Common myeloid progenitor, CD34-positive (primary cell): ENCODE data around the gene SPARCL1. TPM values are rescaled to one million over a fixed set of nuclear protein-coding genes. Genes with fewer than 3 reads are reported as not detected.
"Not testable (repeated sequence)": the region's sequence is repeated elsewhere in the genome, so short reads cannot be mapped to it uniquely, and the experiment has no call there.

Source experiments
- CTCF ChIA-PET: fragments of 350-600 bp; sonication (Branson Sonifier 250); formaldehyde crosslinking; loops from one replicate; lab custom pipeline; 2021; ENCODE audit warnings: antibody characterized with exemption; lab: Charles Lee
- POLR2A ChIA-PET: fragments of 350-600 bp; sonication (Branson Sonifier 250); formaldehyde crosslinking; loops from one replicate; lab custom pipeline; 2021; ENCODE audit warnings: antibody characterized with exemption; lab: Charles Lee
- DNase-seq, 3 donors: peaks; one replicate each; pipeline versions ENCODE4 v3.0.0 to v3.0.0-alpha.2; 2013
- H3K27ac ChIP-seq, 2 experiments: 1 replicate in 1 of 2; 2 replicates in 1 of 2; pipeline ENCODE4 v1.7.0; 2013; ENCODE audit warnings: inconsistent platforms in 2 of 2, low read length in 2 of 2, mild to moderate bottlenecking in 2 of 2, low read depth in 1 of 2, moderate library complexity in 1 of 2; ENCODE audit not compliant: severe bottlenecking in 2 of 2, insufficient read depth in 1 of 2, poor library complexity in 1 of 2
- H3K27me3 ChIP-seq, 5 experiments: replicated peaks in 2 of 5; 1 replicate in 3 of 5; 2 replicates in 2 of 5; pipeline versions ENCODE4 v1.6.1 to v1.7.0; 2013; ENCODE audit warnings: low read length in 4 of 5, mild to moderate bottlenecking in 2 of 5, moderate library complexity in 2 of 5, inconsistent platforms in 1 of 5; ENCODE audit not compliant: insufficient read depth in 5 of 5, control insufficient read depth in 4 of 5
- H3K36me3 ChIP-seq, 4 experiments: 1 replicate in 2 of 4; 2 replicates in 2 of 4; pipeline versions ENCODE4 v1.6.1 to v1.7.0; 2013; ENCODE audit warnings: low read length in 3 of 4, control low read depth in 1 of 4, mild to moderate bottlenecking in 1 of 4; ENCODE audit not compliant: control insufficient read depth in 4 of 4, insufficient read depth in 4 of 4
- H3K4me1 ChIP-seq, 4 experiments: 1 replicate in 3 of 4; 2 replicates in 1 of 4; pipeline versions ENCODE4 v1.6.1 to v1.7.1; 2013; ENCODE audit warnings: low read length in 3 of 4, mild to moderate bottlenecking in 3 of 4, control low read depth in 1 of 4, inconsistent platforms in 1 of 4, moderate library complexity in 1 of 4; ENCODE audit not compliant: control insufficient read depth in 4 of 4, insufficient read depth in 4 of 4; ENCODE audit errors: control extremely low read depth in 1 of 4
- H3K4me3 ChIP-seq, 7 experiments: 1 replicate in 4 of 7; 2 replicates in 3 of 7; pipeline versions ENCODE4 v1.5.1 to v1.7.0; 2013; ENCODE audit warnings: mild to moderate bottlenecking in 7 of 7, low read length in 6 of 7, moderate library complexity in 6 of 7, inconsistent platforms in 2 of 7, low read depth in 2 of 7, control low read depth in 1 of 7; ENCODE audit not compliant: insufficient read depth in 4 of 7, control insufficient read depth in 1 of 7; ENCODE audit errors: extremely low read depth in 1 of 7
- H3K9me3 ChIP-seq, 5 experiments: 1 replicate in 4 of 5; 2 replicates in 1 of 5; pipeline versions ENCODE4 v1.6.1 to v1.7.1; 2013; ENCODE audit warnings: low read length in 4 of 5, mild to moderate bottlenecking in 2 of 5, inconsistent platforms in 1 of 5, low read depth in 1 of 5, moderate library complexity in 1 of 5; ENCODE audit not compliant: control insufficient read depth in 4 of 5, insufficient read depth in 2 of 5; ENCODE audit errors: control extremely low read depth in 1 of 5
- WGBS: methylation state at CpG from one replicate; pipeline ENCODE4 v1.1.5; 2013; ENCODE audit not compliant: insufficient coverage; 5-methylcytosine and 5-hydroxymethylcytosine counted together
- polyA plus RNA-seq: library from polyadenylated mRNA; unstranded; fragments of 120-200 nt; gene quantifications from one replicate; pipeline ENCODE4 v1.2.1, GENCODE V29; 2013

The SPARCL1 gene
- polyA plus RNA-seq = not detected

- no peaks in the 10 kb centered on the region for H3K4me1 ChIP-seq
- ChIA-PET POLR2A (no interaction called here), CTCF (interaction anchor here (1.1 to 1.3 kb wide), 3 partner anchors 13 to 18 kb away, joined by 3 to 5 read pairs (median 3); no protein-coding TSS in a partner anchor)
- H3K27ac ChIP-seq = no peak within 1 kb of the TSS
- H3K4me3 ChIP-seq = no peak within 1 kb of the TSS
- H3K9me3 ChIP-seq = peaks cover 0 to 15% (median 0%) of the 10 kb centered on the region in 5 experiments
- 89% methylated on average over 4 of the region's 4 CpGs for WGBS
- DNase-seq = no peak
- no peaks in the 10 kb centered on the region for H3K27me3 ChIP-seq
- no peaks in the 10 kb centered on the region for H3K36me3 ChIP-seq
Measured at GRCh38 chr4:87529187-87529586, at the start of gene SPARCL1. Gene SPARCL1 (minus strand): TSS chr4:87529376. CDS start chr4:87499574, 29,802 bp downstream.

GRCh38 chr4:87575983-87576382 lies 46.8 kb upstream of the SPARCL1 start:
- ChIA-PET POLR2A (no interaction called here), CTCF (no interaction called here)
- Histone ChIP-seq H3K4me3 (no peak overlapping the region), H3K9me3 (no peaks in the 10 kb centered on the region), H3K27me3 (peaks cover 0 to 2% (median 0%) of the 10 kb centered on the region in 5 experiments), H3K36me3 (no peaks in the 10 kb centered on the region), H3K4me1 (peaks cover 0 to 2% (median 0%) of the 10 kb centered on the region in 4 experiments), H3K27ac (no peak overlapping the region)
- no peak for DNase-seq

- H3K27ac ChIP-seq = no peak overlapping the region
- H3K4me1 ChIP-seq = peaks cover 0 to 7% (median 0%) of the 10 kb centered on the region in 4 experiments
- no peak for DNase-seq
- H3K9me3 ChIP-seq = no peaks in the 10 kb centered on the region
- H3K27me3 ChIP-seq = peaks cover 0 to 2% (median 0%) of the 10 kb centered on the region in 5 experiments
- ChIA-PET POLR2A (interaction anchor here (0.5 kb wide), 1 partner anchor 1876 kb away, joined by 3 read pairs; no protein-coding TSS in a partner anchor), CTCF (no interaction called here)
- no peak overlapping the region for H3K4me3 ChIP-seq
- WGBS = no CpG with 5 or more reads among the region's 1 CpG
- H3K36me3 ChIP-seq = no peaks in the 10 kb centered on the region
Measured at GRCh38 chr4:87575408-87575807, 46.2 kb upstream of the SPARCL1 start.

GRCh38 chr4:87574996-87575395 lies 45.8 kb upstream of the SPARCL1 start:
- no CpG with 5 or more reads among the region's 3 CpGs for WGBS
- Histone ChIP-seq H3K27me3 (no peaks in the 10 kb centered on the region), H3K36me3 (no peaks in the 10 kb centered on the region), H3K9me3 (no peaks in the 10 kb centered on the region), H3K4me3 (no peak overlapping the region), H3K4me1 (peaks cover 0 to 11% (median 0%) of the 10 kb centered on the region in 4 experiments), H3K27ac (no peak overlapping the region)
- no peak for DNase-seq
- ChIA-PET CTCF (no interaction called here), POLR2A (interaction anchor here (0.5 kb wide), 1 partner anchor 1876 kb away, joined by 3 read pairs; no protein-coding TSS in a partner anchor)

- CTCF ChIA-PET, H3K4me3 ChIP-seq, DNase-seq, H3K36me3 ChIP-seq, H3K9me3 ChIP-seq, H3K27me3 ChIP-seq, POLR2A ChIA-PET, H3K27ac ChIP-seq: not testable (repeated sequence)
- peaks cover 0 to 12% (median 0%) of the 10 kb centered on the region in 4 experiments for H3K4me1 ChIP-seq
Measured at GRCh38 chr4:87574376-87574775, 45.2 kb upstream of the SPARCL1 start.

GRCh38 chr4:87570290-87570805 lies 41.2 kb upstream of the SPARCL1 start:
- CTCF ChIA-PET = no interaction called here

GRCh38 chr4:87567191-87567590 lies 38.0 kb upstream of the SPARCL1 start:
- H3K4me3 ChIP-seq = no peak overlapping the region
- no peaks in the 10 kb centered on the region for H3K9me3 ChIP-seq
- H3K36me3 ChIP-seq = no peaks in the 10 kb centered on the region
- CTCF ChIA-PET = interaction anchor here (1.2 kb wide), 1 partner anchor 16 kb away, joined by 3 read pairs; no protein-coding TSS in a partner anchor
- DNase-seq = no peak
- POLR2A ChIA-PET = no interaction called here
- H3K4me1 ChIP-seq = peaks cover 0 to 12% (median 1%) of the 10 kb centered on the region in 4 experiments
- no peaks in the 10 kb centered on the region for H3K27me3 ChIP-seq
- 90% methylated on average over 2 of the region's 2 CpGs for WGBS
- no peak overlapping the region for H3K27ac ChIP-seq

More at GRCh38 chr4:87570290-87570805, 41.2 kb upstream of the SPARCL1 start:
- peak overlapping the region in 1 of 7 experiments; percentile 45 for H3K4me3 ChIP-seq
- H3K27me3 ChIP-seq = no peaks in the 10 kb centered on the region
- peaks cover 0 to 12% (median under 1%) of the 10 kb centered on the region in 4 experiments for H3K4me1 ChIP-seq
- no peak overlapping the region for H3K27ac ChIP-seq
- no CpG with 5 or more reads among the region's 5 CpGs for WGBS
- H3K9me3 ChIP-seq = no peaks in the 10 kb centered on the region
- DNase-seq = peak; percentile 8 to 71 (median 28)
- H3K36me3 ChIP-seq = no peaks in the 10 kb centered on the region
- POLR2A ChIA-PET = no interaction called here
